ENCODE results near the gene IFIT3. TPM values are rescaled to one million over a fixed set of nuclear protein-coding genes. Genes with fewer than 3 reads are reported as not detected.
"Not testable (repeated sequence)": the region's sequence is repeated elsewhere in the genome, so short reads cannot be mapped to it uniquely, and the experiment has no call there.

The IFIT3 gene
- total and polyA plus RNA-seq, 9 donors = 6.5 to 13.3 (median 9.7) TPM

GRCh38 chr10:89330537-89331212, 2.9 kb downstream of the IFIT3 start:
- Histone ChIP-seq H3K4me3 (ENCODE audit: low read length) (no peak overlapping the region), H3K27ac (ENCODE audit: low read length) (peak overlapping the region; percentile 95), H3K9me3 (replicated peaks; ENCODE audit: control insufficient read depth, low read depth, low read length) (no peaks in the 10 kb centered on the region), H3K36me3 (ENCODE audit: control insufficient read depth, insufficient read depth, low read length) (no peaks in the 10 kb centered on the region), H3K27me3 (ENCODE audit: control insufficient read depth, insufficient read depth, low read length) (no peaks in the 10 kb centered on the region), H3K4me1 (ENCODE audit: control insufficient read depth, insufficient read depth, low read length) (peaks cover 44% of the 10 kb centered on the region)
- no peak for DNase-seq

- H3K9me3 ChIP-seq (replicated peaks; ENCODE audit: control insufficient read depth, low read depth, low read length); H3K4me3 ChIP-seq (ENCODE audit: low read length); H3K27me3 ChIP-seq (ENCODE audit: control insufficient read depth, insufficient read depth, low read length); DNase-seq; H3K36me3 ChIP-seq (ENCODE audit: control insufficient read depth, insufficient read depth, low read length): not testable (repeated sequence)
- Histone ChIP-seq H3K4me1 (ENCODE audit: control insufficient read depth, insufficient read depth, low read length) (peaks cover 43% of the 10 kb centered on the region), H3K27ac (ENCODE audit: low read length) (peak overlapping the region; percentile 95)
- WGBS (ENCODE audit: insufficient coverage) = 87% methylated on average over 8 of the region's 14 CpGs
These were observed 3.8 kb downstream of the IFIT3 start for GRCh38 chr10:89331487-89332122.

- WGBS (ENCODE audit: insufficient coverage) = no CpG with 5 or more reads among the region's 5 CpGs
- peaks cover 38% of the 10 kb centered on the region for H3K4me1 ChIP-seq (ENCODE audit: control insufficient read depth, insufficient read depth, low read length)
- peak; percentile 94 for DNase-seq
These were observed 4.4 kb downstream of the IFIT3 start for GRCh38 chr10:89332123-89332633.

GRCh38 chr10:89335226-89335625, 7.4 kb downstream of the IFIT3 start:
- no peak for DNase-seq
- Histone ChIP-seq H3K36me3 (ENCODE audit: control insufficient read depth, insufficient read depth, low read length) (peaks cover 28% of the 10 kb centered on the region), H3K27me3 (ENCODE audit: control insufficient read depth, insufficient read depth, low read length) (no peaks in the 10 kb centered on the region), H3K4me3 (ENCODE audit: low read length) (no peak overlapping the region), H3K4me1 (ENCODE audit: control insufficient read depth, insufficient read depth, low read length) (peaks cover 20% of the 10 kb centered on the region), H3K27ac (ENCODE audit: low read length) (no peak overlapping the region), H3K9me3 (replicated peaks; ENCODE audit: control insufficient read depth, low read depth, low read length) (no peaks in the 10 kb centered on the region)
- no CpG with 5 or more reads among the region's 3 CpGs for WGBS (ENCODE audit: insufficient coverage)

More at GRCh38 chr10:89332123-89332633, 4.4 kb downstream of the IFIT3 start:
- Histone ChIP-seq H3K27ac (ENCODE audit: low read length) (peak overlapping the region; percentile 95), H3K36me3 (ENCODE audit: control insufficient read depth, insufficient read depth, low read length) (peaks cover 4% of the 10 kb centered on the region), H3K9me3 (replicated peaks; ENCODE audit: control insufficient read depth, low read depth, low read length) (no peaks in the 10 kb centered on the region), H3K27me3 (ENCODE audit: control insufficient read depth, insufficient read depth, low read length) (no peaks in the 10 kb centered on the region), H3K4me3 (ENCODE audit: low read length) (peak overlapping the region; percentile 55)

- no peak overlapping the region for H3K27ac ChIP-seq (ENCODE audit: low read length)
- peaks cover 22% of the 10 kb centered on the region for H3K4me1 ChIP-seq (ENCODE audit: control insufficient read depth, insufficient read depth, low read length)
- no peak overlapping the region for H3K4me3 ChIP-seq (ENCODE audit: low read length)
- peaks cover 28% of the 10 kb centered on the region for H3K36me3 ChIP-seq (ENCODE audit: control insufficient read depth, insufficient read depth, low read length)
- H3K9me3 ChIP-seq (replicated peaks; ENCODE audit: control insufficient read depth, low read depth, low read length) = no peaks in the 10 kb centered on the region
- no peaks in the 10 kb centered on the region for H3K27me3 ChIP-seq (ENCODE audit: control insufficient read depth, insufficient read depth, low read length)
- no peak for DNase-seq
- no CpG with 5 or more reads among the region's 3 CpGs for WGBS (ENCODE audit: insufficient coverage)
These were observed 8.4 kb downstream of the IFIT3 start for GRCh38 chr10:89336241-89336640.

GRCh38 chr10:89337484-89337883, 9.7 kb downstream of the IFIT3 start:
- DNase-seq = no peak
- WGBS (ENCODE audit: insufficient coverage) = 100% methylated on average over 1 of the region's 6 CpGs
- Histone ChIP-seq H3K27ac (ENCODE audit: low read length) (no peak overlapping the region), H3K36me3 (ENCODE audit: control insufficient read depth, insufficient read depth, low read length) (peaks cover 28% of the 10 kb centered on the region), H3K9me3 (replicated peaks; ENCODE audit: control insufficient read depth, low read depth, low read length) (no peaks in the 10 kb centered on the region), H3K4me1 (ENCODE audit: control insufficient read depth, insufficient read depth, low read length) (peaks cover 23% of the 10 kb centered on the region), H3K27me3 (ENCODE audit: control insufficient read depth, insufficient read depth, low read length) (no peaks in the 10 kb centered on the region), H3K4me3 (ENCODE audit: low read length) (no peak overlapping the region)

GRCh38 chr10:89338713-89339112, 10.9 kb downstream of the IFIT3 start:
- no peak overlapping the region for H3K4me3 ChIP-seq (ENCODE audit: low read length)
- H3K9me3 ChIP-seq (replicated peaks; ENCODE audit: control insufficient read depth, low read depth, low read length) = no peaks in the 10 kb centered on the region
- no peak overlapping the region for H3K27ac ChIP-seq (ENCODE audit: low read length)
- 82% methylated on average over 2 of the region's 3 CpGs for WGBS (ENCODE audit: insufficient coverage)
- DNase-seq = no peak
- H3K4me1 ChIP-seq (ENCODE audit: control insufficient read depth, insufficient read depth, low read length) = peaks cover 20% of the 10 kb centered on the region
- H3K27me3 ChIP-seq (ENCODE audit: control insufficient read depth, insufficient read depth, low read length) = no peaks in the 10 kb centered on the region
- peaks cover 28% of the 10 kb centered on the region for H3K36me3 ChIP-seq (ENCODE audit: control insufficient read depth, insufficient read depth, low read length)

GRCh38 chr10:89339875-89340274, 12.1 kb downstream of the IFIT3 start:
- 100% methylated on average over 2 of the region's 4 CpGs for WGBS (ENCODE audit: insufficient coverage)
- DNase-seq = no peak
- Histone ChIP-seq H3K9me3 (replicated peaks; ENCODE audit: control insufficient read depth, low read depth, low read length) (no peaks in the 10 kb centered on the region), H3K4me3 (ENCODE audit: low read length) (no peak overlapping the region), H3K4me1 (ENCODE audit: control insufficient read depth, insufficient read depth, low read length) (peaks cover 12% of the 10 kb centered on the region), H3K27me3 (ENCODE audit: control insufficient read depth, insufficient read depth, low read length) (no peaks in the 10 kb centered on the region), H3K36me3 (ENCODE audit: control insufficient read depth, insufficient read depth, low read length) (peaks cover 28% of the 10 kb centered on the region), H3K27ac (ENCODE audit: low read length) (no peak overlapping the region)

GRCh38 chr10:89341649-89342048, 13.9 kb downstream of the IFIT3 start:
- no peak for DNase-seq
- no CpG with 5 or more reads among the region's 3 CpGs for WGBS (ENCODE audit: insufficient coverage)
- Histone ChIP-seq H3K27ac (ENCODE audit: low read length) (no peak overlapping the region), H3K9me3 (replicated peaks; ENCODE audit: control insufficient read depth, low read depth, low read length) (no peaks in the 10 kb centered on the region), H3K36me3 (ENCODE audit: control insufficient read depth, insufficient read depth, low read length) (peaks cover 28% of the 10 kb centered on the region), H3K4me1 (ENCODE audit: control insufficient read depth, insufficient read depth, low read length) (peaks cover 14% of the 10 kb centered on the region), H3K4me3 (ENCODE audit: low read length) (no peak overlapping the region), H3K27me3 (ENCODE audit: control insufficient read depth, insufficient read depth, low read length) (no peaks in the 10 kb centered on the region)

GRCh38 chr10:89342206-89342958, 14.6 kb downstream of the IFIT3 start:
- H3K27ac ChIP-seq (ENCODE audit: low read length) = peak overlapping the region; percentile 8
- H3K27me3 ChIP-seq (ENCODE audit: control insufficient read depth, insufficient read depth, low read length) = no peaks in the 10 kb centered on the region
- peaks cover 23% of the 10 kb centered on the region for H3K36me3 ChIP-seq (ENCODE audit: control insufficient read depth, insufficient read depth, low read length)
- peak; percentile 70 for DNase-seq
- 17% methylated on average over 2 of the region's 3 CpGs for WGBS (ENCODE audit: insufficient coverage)
- peaks cover 19% of the 10 kb centered on the region for H3K4me1 ChIP-seq (ENCODE audit: control insufficient read depth, insufficient read depth, low read length)
- H3K4me3 ChIP-seq (ENCODE audit: low read length) = no peak overlapping the region
- no peaks in the 10 kb centered on the region for H3K9me3 ChIP-seq (replicated peaks; ENCODE audit: control insufficient read depth, low read depth, low read length)
